B cell (primary cell): ENCODE results near the gene ZNF518B. TPM values are rescaled to one million over a fixed set of nuclear protein-coding genes. Genes with fewer than 3 reads are reported as not detected.

ENCODE experiments used
- ATAC-seq: fragments of 200-7000 bp; cut with Tn5 transposase; one replicate; pipeline ENCODE4 v1.10.0; 2021; ENCODE audit warnings: low read depth, mild to moderate bottlenecking, moderate number of reproducible peaks, moderate library complexity
- CTCF ChIA-PET: fragments of 350-600 bp; sonication (Branson Sonifier 250); formaldehyde crosslinking; loops from one replicate; lab custom pipeline; 2021; ENCODE audit warnings: antibody characterized with exemption, inconsistent platforms; lab: Charles Lee
- POLR2A ChIA-PET: fragments of 350-600 bp; sonication (Branson Sonifier 250); formaldehyde crosslinking; loops from one replicate; lab custom pipeline; 2021; ENCODE audit warnings: antibody characterized with exemption; lab: Charles Lee
- DNase-seq: peaks from one replicate; pipeline ENCODE4 v3.0.0; 2013
- H2AFZ ChIP-seq: 2 replicates; pipeline ENCODE4 v1.6.1; 2012; ENCODE audit warnings: mild to moderate bottlenecking, low read depth, low read length; ENCODE audit not compliant: insufficient read depth, poor library complexity, severe bottlenecking
- H3K27ac ChIP-seq, 2 donors: 1 replicate in 1 of 2; 2 replicates in 1 of 2; pipeline ENCODE4 v1.5.1; 2012 to 2013; ENCODE audit warnings: low read length in 2 of 2, mild to moderate bottlenecking in 2 of 2, moderate library complexity in 1 of 2
- H3K27me3 ChIP-seq, 4 experiments: fragments of 200-600 bp in 1 of 4; sonication (generic) in 1 of 4; replicated peaks in 1 of 4; 1 replicate in 2 of 4; 2 replicates in 2 of 4; pipeline versions ENCODE4 v1.6.1 to v1.7.0; 2013 to 2016; ENCODE audit warnings: low read length in 3 of 4, mild to moderate bottlenecking in 2 of 4, mixed read lengths in 1 of 4, moderate library complexity in 1 of 4; ENCODE audit not compliant: insufficient read depth in 4 of 4, control insufficient read depth in 3 of 4; ENCODE audit errors: control extremely low read depth in 1 of 4
- H3K36me3 ChIP-seq, 2 experiments: replicated peaks in 1 of 2; 1 replicate in 1 of 2; 2 replicates in 1 of 2; pipeline versions ENCODE4 v1.6.1 to v1.7.1; 2013; ENCODE audit warnings: low read length in 1 of 2; ENCODE audit not compliant: insufficient read depth in 2 of 2, control insufficient read depth in 1 of 2; ENCODE audit errors: control extremely low read depth in 1 of 2, extremely low read depth in 1 of 2
- H3K4me1 ChIP-seq, 2 donors: fragments of 200-600 bp in 1 of 2; sonication (generic) in 1 of 2; 1 replicate in 1 of 2; 2 replicates in 1 of 2; pipeline versions ENCODE4 v1.5.1 to v1.6.1; 2013 to 2017; ENCODE audit warnings: low read length in 2 of 2; ENCODE audit not compliant: control insufficient read depth in 2 of 2, insufficient read depth in 2 of 2
- H3K4me2 ChIP-seq: replicated peaks from 2 replicates; pipeline ENCODE3; 2012; ENCODE audit warnings: mild to moderate bottlenecking, low read depth, low read length; ENCODE audit not compliant: poor library complexity, severe bottlenecking
- H3K4me3 ChIP-seq, 5 experiments: fragments of 200-600 bp in 1 of 5; sonication (generic) in 1 of 5; 1 replicate in 3 of 5; 2 replicates in 2 of 5; pipeline versions ENCODE4 v1.5.1 to v1.7.0; 2011 to 2016; ENCODE audit warnings: low read length in 4 of 5, mild to moderate bottlenecking in 4 of 5, low read depth in 2 of 5, control low read depth in 1 of 5, moderate library complexity in 1 of 5; ENCODE audit not compliant: insufficient read depth in 1 of 5; ENCODE audit errors: control extremely low read depth in 1 of 5, extremely low read depth in 1 of 5
- H3K79me2 ChIP-seq: fragments of 200-600 bp; sonication (generic); one replicate; pipeline ENCODE4 v1.6.0; 2016; ENCODE audit warnings: low read length; ENCODE audit not compliant: control insufficient read depth, insufficient read depth
- H3K9ac ChIP-seq: fragments of 200-600 bp; sonication (generic); 2 replicates; pipeline ENCODE4 v1.6.1; 2017; ENCODE audit warnings: mild to moderate bottlenecking, low read length, moderate library complexity
- H3K9me3 ChIP-seq, 3 donors: one replicate each; pipeline versions ENCODE4 v1.6.1 to v1.7.1; 2013; ENCODE audit warnings: low read length in 2 of 3; ENCODE audit not compliant: control insufficient read depth in 2 of 3, insufficient read depth in 1 of 3; ENCODE audit errors: control extremely low read depth in 1 of 3
- H4K20me1 ChIP-seq: 2 replicates; pipeline ENCODE4 v1.6.0; 2012; ENCODE audit warnings: mild to moderate bottlenecking, low read length; ENCODE audit not compliant: insufficient read depth, control insufficient read depth, poor library complexity, severe bottlenecking
- H3K27ac Mint-ChIP-seq: one replicate; pipeline ENCODE4 v1.8.0; 2021; ENCODE audit warnings: mixed read lengths
- H3K27me3 Mint-ChIP-seq: one replicate; pipeline ENCODE4 v1.8.0; 2021; ENCODE audit warnings: mixed read lengths
- H3K4me1 Mint-ChIP-seq: one replicate; pipeline ENCODE4 v1.8.0; 2021; ENCODE audit warnings: mixed read lengths
- H3K4me3 Mint-ChIP-seq: one replicate; pipeline ENCODE4 v1.8.0; 2021; ENCODE audit warnings: mixed read lengths
- H3K9me3 Mint-ChIP-seq: one replicate; pipeline ENCODE4 v1.8.0; 2022; ENCODE audit warnings: mixed read lengths; ENCODE audit not compliant: insufficient read depth
- EZH2 ChIP-seq: IDR thresholded peaks from 2 replicates; pipeline ENCODE4 v1.6.1; 2012; ENCODE audit warnings: borderline replicate concordance, low read depth, mild to moderate bottlenecking, moderate library complexity, low read length; ENCODE audit not compliant: insufficient read depth, poor library complexity, severe bottlenecking
- WGBS: methylation state at CpG from one replicate; pipeline ENCODE4 v1.1.5; 2013; ENCODE audit warnings: missing lambda C conversion rate; ENCODE audit not compliant: insufficient coverage; 5-methylcytosine and 5-hydroxymethylcytosine counted together
- intact Hi-C: fragments of 100-400 bp; cut with micrococcal nuclease; formaldehyde crosslinking; loops from one replicate; pipeline ENCODE4 v1.10.0; 2022
- polyA plus RNA-seq: library from polyadenylated mRNA; depleted of rRNA; stranded (reverse); fragments of >200 nt; gene quantifications from 2 replicates; pipeline ENCODE4 v1.2.3, GENCODE V29; 2012
- total RNA-seq, 2 donors: library from RNA; stranded (reverse); fragments of 120-200 nt in 1 of 2; gene quantifications; 1 replicate in 1 of 2; 2 replicates in 1 of 2; pipeline versions ENCODE4 v1.2.3 to v1.2.4, GENCODE V29; 2013 to 2022
- TF ChIP-seq, protein P1 (sequence below): fragments of 200-600 bp; IDR thresholded peaks from one replicate; pipeline ENCODE4 v1.8.0; 2022; ENCODE audit warnings: antibody characterized with exemption, mild to moderate bottlenecking

The ZNF518B gene
- total and polyA plus RNA-seq, 2 donors (not counting 1 experiment from before 2014, with no cell fraction given), result 9.1 to 39.8 TPM

DNA sequence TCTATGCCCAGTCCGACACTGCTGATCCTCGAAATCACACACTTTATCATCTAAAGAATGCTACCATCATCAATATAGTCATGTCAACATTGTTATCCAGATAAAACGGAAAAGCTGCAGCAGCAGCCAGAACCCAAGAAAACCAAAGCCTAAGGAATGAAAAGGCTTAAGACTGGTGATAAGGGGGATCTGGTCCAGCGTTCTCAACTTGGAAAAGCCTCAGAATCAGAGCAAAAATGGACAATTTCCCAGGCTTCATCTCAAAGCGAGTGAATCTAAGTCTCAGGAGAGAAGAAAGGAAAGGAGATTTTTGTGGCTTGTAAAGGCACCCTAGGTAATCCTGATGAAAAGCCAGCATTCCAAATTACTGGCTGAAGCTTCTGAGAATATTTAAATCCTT is 8.2 kb downstream of the ZNF518B start:
- H3K4me1 Mint-ChIP-seq, result peaks cover 7% of the 10 kb centered on the region
- H3K4me3 ChIP-seq, result no peak overlapping the region
- ATAC-seq (no peak), DNase-seq (no peak)
- no peak overlapping the region for H3K27ac ChIP-seq
- intact Hi-C loops, result no loop called here
- peaks cover 12% of the 10 kb centered on the region for H3K9me3 Mint-ChIP-seq
- H2AFZ ChIP-seq, result no peak overlapping the region
- ChIA-PET POLR2A (no interaction called here), CTCF (no interaction called here)
- peaks cover 32% of the 10 kb centered on the region for H3K79me2 ChIP-seq
- no peak overlapping the region for H3K4me3 Mint-ChIP-seq
- no peak overlapping the region for H3K9ac ChIP-seq
- no peak overlapping the region for H3K4me2 ChIP-seq
- WGBS, result 100% methylated on average over 2 of the region's 5 CpGs
- no peaks in the 10 kb centered on the region for H3K27me3 Mint-ChIP-seq
- TF ChIP-seq EZH2, result no peak
- TF ChIP-seq, protein P1, sequence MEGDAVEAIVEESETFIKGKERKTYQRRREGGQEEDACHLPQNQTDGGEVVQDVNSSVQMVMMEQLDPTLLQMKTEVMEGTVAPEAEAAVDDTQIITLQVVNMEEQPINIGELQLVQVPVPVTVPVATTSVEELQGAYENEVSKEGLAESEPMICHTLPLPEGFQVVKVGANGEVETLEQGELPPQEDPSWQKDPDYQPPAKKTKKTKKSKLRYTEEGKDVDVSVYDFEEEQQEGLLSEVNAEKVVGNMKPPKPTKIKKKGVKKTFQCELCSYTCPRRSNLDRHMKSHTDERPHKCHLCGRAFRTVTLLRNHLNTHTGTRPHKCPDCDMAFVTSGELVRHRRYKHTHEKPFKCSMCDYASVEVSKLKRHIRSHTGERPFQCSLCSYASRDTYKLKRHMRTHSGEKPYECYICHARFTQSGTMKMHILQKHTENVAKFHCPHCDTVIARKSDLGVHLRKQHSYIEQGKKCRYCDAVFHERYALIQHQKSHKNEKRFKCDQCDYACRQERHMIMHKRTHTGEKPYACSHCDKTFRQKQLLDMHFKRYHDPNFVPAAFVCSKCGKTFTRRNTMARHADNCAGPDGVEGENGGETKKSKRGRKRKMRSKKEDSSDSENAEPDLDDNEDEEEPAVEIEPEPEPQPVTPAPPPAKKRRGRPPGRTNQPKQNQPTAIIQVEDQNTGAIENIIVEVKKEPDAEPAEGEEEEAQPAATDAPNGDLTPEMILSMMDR, result no peak
- no peaks in the 10 kb centered on the region for H3K4me1 ChIP-seq
- peaks cover 2 to 22% (median 3%) of the 10 kb centered on the region in 3 donors for H3K9me3 ChIP-seq
- H3K27ac Mint-ChIP-seq, result no peak overlapping the region
- no peaks in the 10 kb centered on the region for H3K27me3 ChIP-seq
- H4K20me1 ChIP-seq, result peaks cover 21% of the 10 kb centered on the region
- H3K36me3 ChIP-seq, result peaks cover 15 to 46% of the 10 kb centered on the region in 2 experiments

DNA sequence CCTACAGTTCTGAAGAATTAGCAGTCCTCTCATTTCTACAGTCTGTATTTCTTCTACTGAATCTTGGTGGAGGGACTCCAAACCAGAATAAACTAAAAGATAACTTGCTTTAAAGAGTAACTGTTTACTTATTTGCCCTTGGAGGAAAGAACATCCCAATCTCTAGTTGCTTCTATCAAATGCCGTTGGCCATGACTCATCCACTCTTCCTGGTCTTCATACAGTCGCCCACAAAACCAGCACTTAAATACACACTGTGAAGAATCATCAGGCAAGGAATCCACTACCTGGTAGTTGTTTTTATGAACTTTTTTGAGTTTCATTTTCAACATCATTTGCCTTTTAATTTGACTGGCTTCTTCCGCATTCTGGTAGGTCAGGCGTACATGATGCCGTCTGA is 14.2 kb downstream of the ZNF518B start:
- Histone ChIP-seq H2AFZ (no peak overlapping the region), H3K4me1 (no peaks in the 10 kb centered on the region), H3K4me2 (no peak overlapping the region), H3K27me3 (no peaks in the 10 kb centered on the region), H3K9ac (no peak overlapping the region), H3K36me3 (peaks cover 10 to 25% of the 10 kb centered on the region in 2 experiments), H3K9me3 (peaks cover 2 to 33% (median 19%) of the 10 kb centered on the region in 3 donors), H3K79me2 (peaks cover 8% of the 10 kb centered on the region), H3K27ac (no peak overlapping the region), H3K4me3 (no peak overlapping the region), H4K20me1 (peaks cover 5% of the 10 kb centered on the region)
- Mint-ChIP-seq H3K9me3 (peaks cover 19% of the 10 kb centered on the region), H3K4me1 (peaks cover 1% of the 10 kb centered on the region), H3K27me3 (no peaks in the 10 kb centered on the region), H3K4me3 (no peak overlapping the region), H3K27ac (no peak overlapping the region)
- intact Hi-C loops, result no loop called here
- ATAC-seq (no peak), DNase-seq (no peak)
- CTCF ChIA-PET, result no interaction called here
- POLR2A ChIA-PET, result no interaction called here
- TF ChIP-seq, protein P1, result no peak
- no peak for TF ChIP-seq EZH2
- WGBS, result 97% methylated on average over 3 of the region's 5 CpGs
